PC-9 (cell line): ENCODE results near the gene TMEM196. TPM values are rescaled to one million over a fixed set of nuclear protein-coding genes. Genes with fewer than 3 reads are reported as not detected.

Experiments used
- BruUV-seq: library from RNA; stranded (reverse); fragments of 400-500 nt; replicated peaks from 2 replicates; lab custom pipeline; 2021; lab: Mats Ljungman, UMichigan
- CTCF ChIA-PET: fragments of 300-600 bp; sonication (Branson Sonifier 250); formaldehyde crosslinking; loops from one replicate; lab custom pipeline; 2022; ENCODE audit warnings: antibody characterized with exemption; lab: Charles Lee
- POLR2A ChIA-PET: fragments of 300-600 bp; sonication (Branson Sonifier 250); formaldehyde crosslinking; loops from one replicate; lab custom pipeline; 2022; ENCODE audit warnings: antibody characterized with exemption; ENCODE audit not compliant: unreplicated experiment; lab: Charles Lee
- DNase-seq, 2 experiments: peaks; one replicate each; pipeline versions ENCODE4 v3.0.0 to v3.0.0-alpha.2; 2015 to 2022; ENCODE audit warnings: mixed read lengths in 1 of 2
- H2AFZ ChIP-seq: fragments of 200-600 bp; sonication (generic); 2 replicates; pipeline ENCODE4 v1.8.1; 2017; ENCODE audit warnings: antibody characterized with exemption
- H3F3A ChIP-seq: fragments of 200-600 bp; sonication (generic); 2 replicates; pipeline ENCODE4 v1.8.1; 2017; ENCODE audit warnings: antibody characterized with exemption, mild to moderate bottlenecking, low read depth; ENCODE audit not compliant: insufficient read depth
- H3K27ac ChIP-seq: fragments of 200-600 bp; sonication (generic); 2 replicates; pipeline ENCODE4 v1.6.1; 2016; ENCODE audit warnings: mixed run types
- H3K27me3 ChIP-seq: fragments of 200-600 bp; sonication (generic); 2 replicates; pipeline ENCODE4 v1.6.1; 2016; ENCODE audit warnings: low read depth, mixed run types; ENCODE audit not compliant: insufficient read depth
- H3K36me3 ChIP-seq: fragments of 200-600 bp; sonication (generic); 2 replicates; pipeline ENCODE4 v1.6.1; 2016; ENCODE audit warnings: low read depth, mixed run types
- H3K4me1 ChIP-seq: fragments of 200-600 bp; sonication (generic); replicated peaks from 2 replicates; pipeline ENCODE4 v1.6.1; 2016; ENCODE audit warnings: mixed run types; ENCODE audit not compliant: insufficient read depth
- H3K4me2 ChIP-seq: fragments of 200-600 bp; sonication (generic); 2 replicates; pipeline ENCODE4 v1.6.1; 2017; ENCODE audit warnings: mixed run types
- H3K4me3 ChIP-seq: fragments of 200-600 bp; sonication (generic); 2 replicates; pipeline ENCODE4 v1.6.1; 2016; ENCODE audit warnings: mixed run types
- H3K79me2 ChIP-seq: fragments of 200-600 bp; sonication (generic); 2 replicates; pipeline ENCODE4 v1.6.1; 2017; ENCODE audit warnings: low read depth, mixed run types
- H3K9me2 ChIP-seq: fragments of 200-600 bp; sonication (generic); 2 replicates; pipeline ENCODE4 v1.8.1; 2017; ENCODE audit warnings: mild to moderate bottlenecking; ENCODE audit not compliant: insufficient read depth
- H3K9me3 ChIP-seq: fragments of 200-600 bp; sonication (generic); 2 replicates; pipeline ENCODE4 v1.8.1; 2016; ENCODE audit warnings: low read depth; ENCODE audit not compliant: insufficient read depth
- H4K20me1 ChIP-seq: fragments of 200-600 bp; sonication (generic); 2 replicates; pipeline ENCODE4 v1.8.1; 2017; ENCODE audit not compliant: insufficient read depth
- CTCF ChIP-seq: fragments of 200-600 bp; sonication (generic); conservative IDR thresholded peaks from 2 replicates; pipeline ENCODE4 v1.6.1; 2017; ENCODE audit warnings: mixed run types, antibody characterized with exemption, mild to moderate bottlenecking, moderate library complexity
- EZH2 ChIP-seq: fragments of 200-600 bp; sonication (generic); IDR thresholded peaks from 2 replicates; pipeline ENCODE4 v1.8.0; 2017; ENCODE audit warnings: antibody characterized with exemption, low read depth
- intact Hi-C: fragments of 100-400 bp; cut with micrococcal nuclease; formaldehyde crosslinking; loops from one replicate; pipeline ENCODE4 v1.10.0; 2022; ENCODE audit not compliant: unreplicated experiment
- total RNA-seq: library from RNA; stranded (reverse); gene quantifications from 2 replicates; pipeline ENCODE4 v1.2.3, GENCODE V29; 2021

TMEM196 gene
- total RNA-seq, 1 experiment from 2014 or later: not detected

GRCh38 chr7:19783541-19783940 lies 10.1 kb upstream of the TMEM196 start:
- POLR2A ChIA-PET: no interaction called here
- H3K4me3 ChIP-seq: no peak overlapping the region
- intact Hi-C loops: no loop called here
- BruUV-seq: no TSS peak
- H3K4me2 ChIP-seq: no peak overlapping the region
- DNase-seq: no peak
- no peaks in the 10 kb centered on the region for H3K9me3 ChIP-seq
- H2AFZ ChIP-seq: no peak overlapping the region
- H3F3A ChIP-seq: no peaks in the 10 kb centered on the region
- no peaks in the 10 kb centered on the region for H3K36me3 ChIP-seq
- no peak overlapping the region for H3K27ac ChIP-seq
- H4K20me1 ChIP-seq: no peaks in the 10 kb centered on the region
- no peaks in the 10 kb centered on the region for H3K79me2 ChIP-seq
- H3K27me3 ChIP-seq: no peaks in the 10 kb centered on the region
- H3K4me1 ChIP-seq: no peaks in the 10 kb centered on the region
- no peaks in the 10 kb centered on the region for H3K9me2 ChIP-seq
- TF ChIP-seq CTCF (no peak), EZH2 (no peak)
- CTCF ChIA-PET: no interaction called here

DNA sequence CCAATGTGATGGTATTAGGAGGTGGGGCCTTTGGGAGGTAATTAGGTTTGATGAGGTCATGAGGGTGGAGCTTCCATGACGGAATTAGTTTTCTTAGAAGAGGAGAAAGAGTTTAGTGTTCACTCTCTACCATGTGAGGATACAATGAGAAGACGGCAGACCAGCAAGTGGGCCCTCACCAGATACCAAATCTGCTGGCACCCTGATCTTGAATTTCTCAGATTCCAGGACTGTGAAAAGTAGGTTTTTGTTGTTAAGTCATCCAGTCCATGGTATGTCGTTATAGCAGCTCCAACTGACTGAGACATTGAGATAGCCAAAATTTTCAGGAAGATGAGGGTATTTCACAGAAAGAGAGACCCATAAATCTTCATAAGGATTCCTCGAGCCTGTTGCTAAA lies 3.6 kb upstream of the TMEM196 start:
- no peak overlapping the region for H2AFZ ChIP-seq
- no peaks in the 10 kb centered on the region for H3K27me3 ChIP-seq
- no peaks in the 10 kb centered on the region for H3K79me2 ChIP-seq
- ChIA-PET CTCF (no interaction called here), POLR2A (no interaction called here)
- intact Hi-C loops: no loop called here
- no peaks in the 10 kb centered on the region for H3K9me2 ChIP-seq
- H3K4me1 ChIP-seq: no peaks in the 10 kb centered on the region
- H4K20me1 ChIP-seq: no peaks in the 10 kb centered on the region
- no TSS peak for BruUV-seq
- TF ChIP-seq EZH2: no peak
- TF ChIP-seq CTCF: no peak
- no peak for DNase-seq
- H3K9me3 ChIP-seq: no peaks in the 10 kb centered on the region
- H3F3A ChIP-seq: no peaks in the 10 kb centered on the region
- no peak overlapping the region for H3K27ac ChIP-seq
- H3K4me3 ChIP-seq: no peak overlapping the region
- no peak overlapping the region for H3K4me2 ChIP-seq
- H3K36me3 ChIP-seq: no peaks in the 10 kb centered on the region

GRCh38 chr7:19775578-19775977 lies 2.2 kb upstream of the TMEM196 start:
- POLR2A ChIA-PET: no interaction called here
- intact Hi-C loops: no loop called here
- CTCF ChIA-PET: no interaction called here
- Histone ChIP-seq H3K79me2 (no peaks in the 10 kb centered on the region), H3F3A (no peaks in the 10 kb centered on the region), H3K36me3 (no peaks in the 10 kb centered on the region), H3K4me1 (no peaks in the 10 kb centered on the region), H3K9me2 (no peaks in the 10 kb centered on the region), H3K4me2 (no peak overlapping the region), H3K9me3 (no peaks in the 10 kb centered on the region), H3K27me3 (no peaks in the 10 kb centered on the region), H2AFZ (no peak overlapping the region), H3K4me3 (no peak overlapping the region), H4K20me1 (no peaks in the 10 kb centered on the region), H3K27ac (no peak overlapping the region)
- DNase-seq: no peak
- BruUV-seq: no TSS peak
- TF ChIP-seq CTCF (no peak), EZH2 (no peak)
